Measurements from ENCODE around the gene SNED1.

Gene SNED1

GRCh38 chr2:240988146-240988545 is 10.3 kb upstream of the SNED1 start:
- TF ChIP-seq REST (IDR thresholded peaks at IDR 0.05; ENCODE audit: insufficient read depth in 1 of 2, low read depth in 2 of 2, low read length in 2 of 2) (no peak), FOXP2 (optimal IDR thresholded peaks at IDR 0.05; ENCODE audit: borderline replicate concordance, extremely low read depth, extremely low read length, insufficient read depth) (no peak), TAF1 (IDR thresholded peaks at IDR 0.05; ENCODE audit: borderline replicate concordance, insufficient read depth, low read length) (no peak), POLR2AphosphoS5 (IDR thresholded peaks at IDR 0.05; ENCODE audit: low read depth, low read length) (no peak), SIN3A (IDR thresholded peaks at IDR 0.05; ENCODE audit: borderline replicate concordance, insufficient read depth, low read length) (no peak)

- TF ChIP-seq REST (IDR thresholded peaks at IDR 0.05; ENCODE audit: insufficient read depth in 1 of 2, low read depth in 2 of 2, low read length in 2 of 2) = no peak
- no peak for TF ChIP-seq POLR2AphosphoS5 (IDR thresholded peaks at IDR 0.05; ENCODE audit: low read depth, low read length)
- no peak for TF ChIP-seq FOXP2 (optimal IDR thresholded peaks at IDR 0.05; ENCODE audit: borderline replicate concordance, extremely low read depth, extremely low read length, insufficient read depth)
- no peak for TF ChIP-seq SIN3A (IDR thresholded peaks at IDR 0.05; ENCODE audit: borderline replicate concordance, insufficient read depth, low read length)
- no peak for TF ChIP-seq TAF1 (IDR thresholded peaks at IDR 0.05; ENCODE audit: borderline replicate concordance, insufficient read depth, low read length)
These were observed 9.7 kb upstream of the SNED1 start for GRCh38 chr2:240988571-240989271.

GRCh38 chr2:240989451-240990265 is 8.8 kb upstream of the SNED1 start:
- no peak for TF ChIP-seq REST (IDR thresholded peaks at IDR 0.05; ENCODE audit: insufficient read depth in 1 of 2, low read depth in 2 of 2, low read length in 2 of 2)
- no peak for TF ChIP-seq POLR2AphosphoS5 (IDR thresholded peaks at IDR 0.05; ENCODE audit: low read depth, low read length)
- no peak for TF ChIP-seq FOXP2 (optimal IDR thresholded peaks at IDR 0.05; ENCODE audit: borderline replicate concordance, extremely low read depth, extremely low read length, insufficient read depth)
- TF ChIP-seq TAF1 (IDR thresholded peaks at IDR 0.05; ENCODE audit: borderline replicate concordance, insufficient read depth, low read length) = no peak
- TF ChIP-seq SIN3A (IDR thresholded peaks at IDR 0.05; ENCODE audit: borderline replicate concordance, insufficient read depth, low read length) = no peak

GRCh38 chr2:240990266-240990529 is 8.2 kb upstream of the SNED1 start:
- no peak for TF ChIP-seq FOXP2 (optimal IDR thresholded peaks at IDR 0.05; ENCODE audit: borderline replicate concordance, extremely low read depth, extremely low read length, insufficient read depth)
- no peak for TF ChIP-seq TAF1 (IDR thresholded peaks at IDR 0.05; ENCODE audit: borderline replicate concordance, insufficient read depth, low read length)
- no peak for TF ChIP-seq REST (IDR thresholded peaks at IDR 0.05; ENCODE audit: insufficient read depth in 1 of 2, low read depth in 2 of 2, low read length in 2 of 2)
- TF ChIP-seq POLR2AphosphoS5 (IDR thresholded peaks at IDR 0.05; ENCODE audit: low read depth, low read length) = no peak
- TF ChIP-seq SIN3A (IDR thresholded peaks at IDR 0.05; ENCODE audit: borderline replicate concordance, insufficient read depth, low read length) = no peak
